BJ (cell line): Measurements from ENCODE around the gene CDIPT. TPM values are rescaled to one million over a fixed set of nuclear protein-coding genes. Genes with fewer than 3 reads are reported as not detected.

Experiments
- CTCF ChIA-PET: fragments of 350-600 bp; formaldehyde crosslinking; extraction: SDS; loops from one replicate; lab custom pipeline; 2021; ENCODE audit warnings: antibody characterized with exemption, inconsistent platforms; lab: Yijun Ruan, JAX
- POLR2A ChIA-PET: fragments of 300-600 bp; sonication (Branson Sonifier 250); formaldehyde crosslinking; extraction: SDS; loops from one replicate; lab custom pipeline; 2021; ENCODE audit warnings: antibody characterized with exemption; lab: Charles Lee
- DNase-seq: peaks from one replicate; pipeline ENCODE4 v3.0.0-alpha.2; 2011; ENCODE audit warnings: low read depth
- H3K27me3 ChIP-seq: 2 replicates; pipeline ENCODE4 v1.6.0; 2011; ENCODE audit warnings: low read length; ENCODE audit not compliant: control insufficient read depth, insufficient read depth
- H3K36me3 ChIP-seq: 2 replicates; pipeline ENCODE4 v1.5.1; 2011; ENCODE audit warnings: low read length; ENCODE audit not compliant: control insufficient read depth, insufficient read depth
- H3K4me3 ChIP-seq: 2 replicates; pipeline ENCODE4 v1.5.1; 2011; ENCODE audit warnings: low read depth, mild to moderate bottlenecking, control low read depth, low read length
- polyA plus RNA-seq: library from polyadenylated mRNA; depleted of rRNA; stranded (reverse); fragments of >200 nt; gene quantifications from 2 replicates; pipeline ENCODE4 v1.2.3, GENCODE V29; 2011
- TF ChIP-seq, protein P1 (sequence below): IDR thresholded peaks from 2 replicates; pipeline ENCODE4 v1.5.1; 2011; ENCODE audit warnings: low read depth, mild to moderate bottlenecking, control low read depth, inconsistent platforms, low read length, moderate library complexity; ENCODE audit not compliant: insufficient read depth

The CDIPT gene
- polyA plus RNA-seq, 1 experiment, result 225 TPM

GRCh38 chr16:29820730-29821642 lies 42.0 kb downstream of the CDIPT start:
- H3K36me3 ChIP-seq, result peaks cover 5% of the 10 kb centered on the region
- H3K27me3 ChIP-seq, result no peaks in the 10 kb centered on the region
- ChIA-PET CTCF (interaction anchor here (1.4 to 11.3 kb wide), 4 partner anchors 13 to 36 kb away, joined by 4 to 81 read pairs (median 10); partner anchors contain the start of genes KIF22 and MAZ), POLR2A (interaction anchor here (0.6 to 1.3 kb wide), 2 partner anchors 16 to 152 kb away, joined by 3 to 4 read pairs; partner anchors contain the start of gene TAOK2)
- no peak for DNase-seq
- peak overlapping the region; percentile 80 for H3K4me3 ChIP-seq
- TF ChIP-seq, protein P1, sequence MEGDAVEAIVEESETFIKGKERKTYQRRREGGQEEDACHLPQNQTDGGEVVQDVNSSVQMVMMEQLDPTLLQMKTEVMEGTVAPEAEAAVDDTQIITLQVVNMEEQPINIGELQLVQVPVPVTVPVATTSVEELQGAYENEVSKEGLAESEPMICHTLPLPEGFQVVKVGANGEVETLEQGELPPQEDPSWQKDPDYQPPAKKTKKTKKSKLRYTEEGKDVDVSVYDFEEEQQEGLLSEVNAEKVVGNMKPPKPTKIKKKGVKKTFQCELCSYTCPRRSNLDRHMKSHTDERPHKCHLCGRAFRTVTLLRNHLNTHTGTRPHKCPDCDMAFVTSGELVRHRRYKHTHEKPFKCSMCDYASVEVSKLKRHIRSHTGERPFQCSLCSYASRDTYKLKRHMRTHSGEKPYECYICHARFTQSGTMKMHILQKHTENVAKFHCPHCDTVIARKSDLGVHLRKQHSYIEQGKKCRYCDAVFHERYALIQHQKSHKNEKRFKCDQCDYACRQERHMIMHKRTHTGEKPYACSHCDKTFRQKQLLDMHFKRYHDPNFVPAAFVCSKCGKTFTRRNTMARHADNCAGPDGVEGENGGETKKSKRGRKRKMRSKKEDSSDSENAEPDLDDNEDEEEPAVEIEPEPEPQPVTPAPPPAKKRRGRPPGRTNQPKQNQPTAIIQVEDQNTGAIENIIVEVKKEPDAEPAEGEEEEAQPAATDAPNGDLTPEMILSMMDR, result no peak

DNA sequence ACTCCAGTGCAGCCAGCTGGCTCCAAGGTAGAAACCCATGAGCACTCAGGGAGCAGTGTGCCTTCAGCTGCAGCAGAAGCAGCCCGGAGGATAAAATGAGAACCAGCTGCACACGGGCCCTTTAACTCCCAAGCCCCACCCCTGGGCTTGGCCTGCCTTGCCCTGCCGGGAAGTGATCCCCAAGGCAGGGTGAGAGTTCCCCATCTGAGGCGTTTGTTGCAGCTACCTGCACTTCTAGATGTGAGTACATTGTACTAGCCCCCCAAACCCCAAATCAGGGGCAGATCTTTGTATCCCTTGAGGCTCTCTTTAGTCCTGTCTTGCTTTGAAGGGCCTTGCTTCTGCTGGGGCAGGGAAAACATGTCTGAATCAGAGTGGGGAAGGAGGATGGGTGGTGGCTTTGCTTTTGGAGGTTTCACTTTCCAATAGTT lies 42.7 kb downstream of the CDIPT start, which contains the start of gene MVP:
Gene MVP, plus strand, starts transcription at position 192 of the 431 bp plus-strand sequence. CDS start 10,088 bp downstream, outside the sequence.
- no peaks in the 10 kb centered on the region for H3K27me3 ChIP-seq
- CTCF ChIA-PET, result interaction anchor here (0.7 to 11.3 kb wide), 5 partner anchors 13 to 36 kb away, joined by 3 to 81 read pairs (median 5); partner anchors contain the start of genes KIF22 and MAZ
- peaks cover 5% of the 10 kb centered on the region for H3K36me3 ChIP-seq
- TF ChIP-seq, protein P1, result no peak
- no peak for DNase-seq
- POLR2A ChIA-PET, result interaction anchor here (0.6 to 1.3 kb wide), 2 partner anchors 16 to 153 kb away, joined by 3 to 4 read pairs; partner anchors contain the start of gene TAOK2
- peak within 1 kb of the TSS; percentile 80 for H3K4me3 ChIP-seq

DNA sequence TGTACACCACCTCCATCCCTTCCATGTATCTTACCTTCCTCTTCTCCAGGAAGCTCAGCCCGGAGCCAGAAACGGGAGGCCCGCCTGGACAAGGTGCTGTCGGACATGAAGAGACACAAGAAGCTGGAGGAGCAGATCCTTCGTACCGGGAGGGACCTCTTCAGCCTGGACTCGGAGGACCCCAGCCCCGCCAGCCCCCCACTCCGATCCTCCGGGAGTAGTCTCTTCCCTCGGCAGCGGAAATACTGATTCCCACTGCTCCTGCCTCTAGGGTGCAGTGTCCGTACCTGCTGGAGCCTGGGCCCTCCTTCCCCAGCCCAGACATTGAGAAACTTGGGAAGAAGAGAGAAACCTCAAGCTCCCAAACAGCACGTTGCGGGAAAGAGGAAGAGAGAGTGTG lies 43.5 kb downstream of the CDIPT start:
- TF ChIP-seq, protein P1, result peak; percentile 15; the same call in 1 of the 2 replicates
- H3K36me3 ChIP-seq, result peaks cover 5% of the 10 kb centered on the region
- no peaks in the 10 kb centered on the region for H3K27me3 ChIP-seq
- no peak overlapping the region for H3K4me3 ChIP-seq
- ChIA-PET CTCF (interaction anchor here (1.4 to 11.3 kb wide), 4 partner anchors 12 to 34 kb away, joined by 4 to 81 read pairs (median 10); partner anchors contain the start of genes KIF22 and MAZ), POLR2A (no interaction called here)
- no peak for DNase-seq

GRCh38 chr16:29818082-29818481 lies 44.9 kb downstream of the CDIPT start:
- ChIA-PET CTCF (interaction anchor here (0.8 to 2.4 kb wide), 5 partner anchors 10 to 89 kb away, joined by 3 to 12 read pairs (median 3); no protein-coding TSS in a partner anchor), POLR2A (no interaction called here)
- TF ChIP-seq, protein P1, result no peak
- DNase-seq, result no peak
- Histone ChIP-seq H3K27me3 (no peaks in the 10 kb centered on the region), H3K36me3 (peaks cover 5% of the 10 kb centered on the region), H3K4me3 (no peak overlapping the region)
